LNCaP clone FGC (cell line): ENCODE results near the gene ERICH3.

Experiments
- DNase-seq: peaks from one replicate; pipeline ENCODE4 v3.0.0-alpha.2; 2011; ENCODE audit warnings: low read depth
- H3K4me3 ChIP-seq: 2 replicates; pipeline ENCODE4 v1.5.1; 2011; ENCODE audit warnings: mild to moderate bottlenecking, low read depth, low read length, control low read depth
- TF ChIP-seq, protein P1 (sequence below): IDR thresholded peaks from 2 replicates; pipeline ENCODE4 v1.5.1; 2012; ENCODE audit warnings: mild to moderate bottlenecking; ENCODE audit not compliant: control insufficient read depth, insufficient read depth; ENCODE audit errors: extremely low read depth

The ERICH3 gene

GRCh38 chr1:74526708-74527107, 146.9 kb downstream of the ERICH3 start:
- no peak overlapping the region for H3K4me3 ChIP-seq
- TF ChIP-seq, protein P1, sequence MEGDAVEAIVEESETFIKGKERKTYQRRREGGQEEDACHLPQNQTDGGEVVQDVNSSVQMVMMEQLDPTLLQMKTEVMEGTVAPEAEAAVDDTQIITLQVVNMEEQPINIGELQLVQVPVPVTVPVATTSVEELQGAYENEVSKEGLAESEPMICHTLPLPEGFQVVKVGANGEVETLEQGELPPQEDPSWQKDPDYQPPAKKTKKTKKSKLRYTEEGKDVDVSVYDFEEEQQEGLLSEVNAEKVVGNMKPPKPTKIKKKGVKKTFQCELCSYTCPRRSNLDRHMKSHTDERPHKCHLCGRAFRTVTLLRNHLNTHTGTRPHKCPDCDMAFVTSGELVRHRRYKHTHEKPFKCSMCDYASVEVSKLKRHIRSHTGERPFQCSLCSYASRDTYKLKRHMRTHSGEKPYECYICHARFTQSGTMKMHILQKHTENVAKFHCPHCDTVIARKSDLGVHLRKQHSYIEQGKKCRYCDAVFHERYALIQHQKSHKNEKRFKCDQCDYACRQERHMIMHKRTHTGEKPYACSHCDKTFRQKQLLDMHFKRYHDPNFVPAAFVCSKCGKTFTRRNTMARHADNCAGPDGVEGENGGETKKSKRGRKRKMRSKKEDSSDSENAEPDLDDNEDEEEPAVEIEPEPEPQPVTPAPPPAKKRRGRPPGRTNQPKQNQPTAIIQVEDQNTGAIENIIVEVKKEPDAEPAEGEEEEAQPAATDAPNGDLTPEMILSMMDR, result no peak
- peak; percentile 36 for DNase-seq

DNA sequence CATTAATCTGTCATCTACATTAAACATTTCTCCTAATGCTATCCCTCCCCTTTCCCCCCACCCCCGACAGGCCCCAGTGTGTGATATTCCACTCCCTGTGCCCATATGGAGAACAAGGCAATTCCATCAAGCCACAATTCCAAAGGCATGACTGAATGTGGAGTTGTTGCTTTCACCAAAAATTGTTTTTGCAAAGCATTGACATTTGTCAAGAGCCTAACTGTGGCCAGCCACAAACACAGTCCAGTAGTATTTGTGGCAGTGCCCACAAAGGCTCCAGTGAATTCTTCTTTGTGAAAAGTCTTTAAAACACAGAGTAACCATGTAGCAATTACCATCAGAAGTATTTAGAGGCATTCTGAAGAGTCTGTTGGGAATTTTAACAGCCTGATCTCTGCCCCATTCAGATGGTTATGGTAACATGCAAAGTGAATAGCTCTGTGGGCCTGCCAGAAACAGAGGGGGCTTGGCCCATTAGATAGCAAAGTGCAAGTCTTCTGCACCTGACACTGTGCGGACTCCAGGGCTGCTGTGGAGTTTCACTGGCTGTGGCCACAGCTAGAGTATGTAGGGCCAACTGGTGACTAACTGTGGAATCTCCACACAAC, 149.6 kb downstream of the ERICH3 start:
- DNase-seq, result no peak
- H3K4me3 ChIP-seq, result no peak overlapping the region
- TF ChIP-seq, protein P1, result no peak

DNA sequence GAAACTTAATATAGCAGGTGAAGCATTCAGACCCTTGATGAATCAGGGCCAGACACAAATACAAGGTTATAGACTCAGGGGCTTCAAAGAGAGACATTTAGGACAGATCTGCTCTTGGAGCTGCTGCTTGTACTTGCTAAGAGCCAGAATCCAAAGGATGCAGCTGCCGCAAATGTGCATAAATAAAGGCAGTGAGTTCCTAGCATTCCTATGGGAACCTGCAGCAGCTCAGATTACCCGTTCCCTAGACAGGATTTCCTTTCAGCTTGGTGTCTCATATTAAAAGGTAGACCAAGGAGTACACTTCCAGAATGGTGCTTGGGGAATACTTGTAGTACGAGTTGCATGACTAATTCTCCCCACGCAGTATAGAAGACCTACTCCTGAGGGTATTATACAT, 151.4 kb downstream of the ERICH3 start:
- H3K4me3 ChIP-seq, result no peak overlapping the region
- no peak for DNase-seq
- TF ChIP-seq, protein P1, result no peak
